Sigmoid colon (tissue), 7 donors: ENCODE measurements around the gene PRKG1. TPM values are rescaled to one million over a fixed set of nuclear protein-coding genes. Genes with fewer than 3 reads are reported as not detected.

Experiments used
- DNase-seq: peaks from one replicate; pipeline ENCODE4 v3.0.0-alpha.2; 2019
- H3K27ac ChIP-seq, 4 donors: fragments of 200-600 bp; sonication (generic); one replicate each; pipeline ENCODE4 v1.5.1; 2016 to 2019; ENCODE audit warnings: mild to moderate bottlenecking in 1 of 4
- H3K27me3 ChIP-seq, 3 donors: fragments of 200-600 bp; sonication (generic); one replicate each; pipeline ENCODE4 v1.5.1; 2019; ENCODE audit warnings: mild to moderate bottlenecking in 1 of 3
- H3K36me3 ChIP-seq, 4 donors: fragments of 200-600 bp; sonication (generic); one replicate each; pipeline ENCODE4 v1.5.1; 2016 to 2019
- H3K4me1 ChIP-seq, 4 donors: fragments of 200-600 bp; sonication (generic); one replicate each; pipeline ENCODE4 v1.5.1; 2017 to 2019
- H3K4me3 ChIP-seq, 4 donors: fragments of 200-600 bp; sonication (generic); one replicate each; pipeline ENCODE4 v1.5.1; 2017 to 2019; ENCODE audit warnings: mild to moderate bottlenecking in 2 of 4, moderate library complexity in 1 of 4
- H3K9me3 ChIP-seq, 4 donors: fragments of 200-600 bp in 3 of 4; sonication (generic) in 3 of 4; one replicate each; pipeline versions ENCODE4 v1.5.1 to v1.6.1; 2013 to 2019
- CTCF ChIP-seq, 4 experiments: fragments of 450-650 bp in 3 of 4; fragments of 200-600 bp in 1 of 4; IDR thresholded peaks; one replicate each; pipeline ENCODE4 v1.5.1; 2016 to 2019; ENCODE audit warnings: antibody characterized with exemption in 4 of 4, mild to moderate bottlenecking in 3 of 4, moderate library complexity in 2 of 4
- EP300 ChIP-seq, 4 donors: sonication (generic); formaldehyde crosslinking; IDR thresholded peaks; one replicate each; pipeline ENCODE4 v1.6.1; 2017; ENCODE audit warnings: antibody characterized with exemption in 4 of 4
- POLR2A ChIP-seq, 2 donors: fragments of 450-650 bp; IDR thresholded peaks; one replicate each; pipeline ENCODE4 v1.6.1; 2016; ENCODE audit warnings: antibody characterized with exemption in 2 of 2, mild to moderate bottlenecking in 2 of 2, moderate library complexity in 2 of 2
- POLR2AphosphoS5 ChIP-seq, 4 donors: sonication (generic); formaldehyde crosslinking; IDR thresholded peaks; one replicate each; pipeline ENCODE4 v1.6.1; 2017; ENCODE audit warnings: antibody characterized with exemption in 4 of 4
- WGBS, 2 donors: extraction: QIAGEN DNeasy Blood & Tissue Kit; methylation state at CpG; one replicate each; pipeline ENCODE4 v1.1.7; 2013; 5-methylcytosine and 5-hydroxymethylcytosine counted together
- intact Hi-C: fragments of 100-400 bp; cut with DNase I; formaldehyde crosslinking; loops from one replicate; pipeline ENCODE4 v1.15.1; 2023
- polyA plus RNA-seq, 3 donors: library from polyadenylated mRNA; stranded (reverse); fragments of 200-250 nt; gene quantifications; one replicate each; pipeline ENCODE4 v1.2.3, GENCODE V29; 2013
- total RNA-seq, 4 donors: library from RNA; depleted of rRNA; stranded (reverse); fragments of >200 nt; gene quantifications; one replicate each; pipeline ENCODE4 v1.1.0, GENCODE V29; 2016
- donor health status: healthy with polysubstance abuse.
- donor health status: Bipolar disorder and iron deficiency.
- donor health status: healthy.

Gene PRKG1
- total and polyA plus RNA-seq, 7 donors: 3.7 to 92.9 (median 60.2) TPM

- TF ChIP-seq CTCF (IDR thresholded peaks at IDR 0.05) (no peak), POLR2AphosphoS5 (IDR thresholded peaks at IDR 0.05) (no peak), POLR2A (IDR thresholded peaks at IDR 0.05) (no peak), EP300 (IDR thresholded peaks at IDR 0.05) (no peak)
- peaks cover 0 to 51% (median 38%) of the 10 kb centered on the region in 4 donors for H3K4me1 ChIP-seq
- no peaks in the 10 kb centered on the region for H3K9me3 ChIP-seq
- H3K4me3 ChIP-seq: no peak overlapping the region
- H3K27me3 ChIP-seq: no peaks in the 10 kb centered on the region
- intact Hi-C loops: no loop called here
- DNase-seq: no peak
- H3K36me3 ChIP-seq: no peaks in the 10 kb centered on the region
- peak overlapping the region in 2 of 4 donors; percentile 12 to 26 for H3K27ac ChIP-seq
These were observed 42.3 kb upstream of the PRKG1 start for GRCh38 chr10:51031950-51032349.

- no peaks in the 10 kb centered on the region for H3K36me3 ChIP-seq
- intact Hi-C loops: no loop called here
- TF ChIP-seq EP300 (IDR thresholded peaks at IDR 0.05) (no peak), POLR2A (IDR thresholded peaks at IDR 0.05) (no peak), POLR2AphosphoS5 (IDR thresholded peaks at IDR 0.05) (no peak)
- DNase-seq: no peak
- H3K9me3 ChIP-seq: no peaks in the 10 kb centered on the region
- H3K4me3 ChIP-seq: no peak overlapping the region
- peaks cover 0 to 30% (median 20%) of the 10 kb centered on the region in 4 donors for H3K4me1 ChIP-seq
- no peaks in the 10 kb centered on the region for H3K27me3 ChIP-seq
- 91 to 95% methylated on average over 4 of the region's 4 CpGs for WGBS, 2 donors
- no peak overlapping the region for H3K27ac ChIP-seq
These were observed 39.5 kb upstream of the PRKG1 start for GRCh38 chr10:51034769-51035168.

GRCh38 chr10:51035344-51035743, 38.9 kb upstream of the PRKG1 start:
- no peak for DNase-seq
- Histone ChIP-seq H3K4me3 (no peak overlapping the region), H3K36me3 (no peaks in the 10 kb centered on the region), H3K27me3 (no peaks in the 10 kb centered on the region), H3K4me1 (peaks cover 0 to 24% (median 18%) of the 10 kb centered on the region in 4 donors), H3K9me3 (no peaks in the 10 kb centered on the region), H3K27ac (no peak overlapping the region)
- intact Hi-C loops: no loop called here
- WGBS, 2 donors: 52 to 81% methylated on average over 4 of the region's 4 CpGs
- TF ChIP-seq POLR2AphosphoS5 (IDR thresholded peaks at IDR 0.05): no peak
- TF ChIP-seq CTCF (IDR thresholded peaks at IDR 0.05): no peak

- Histone ChIP-seq H3K4me1 (peaks cover 0 to 8% (median 0%) of the 10 kb centered on the region in 4 donors), H3K27ac (no peak overlapping the region), H3K36me3 (no peaks in the 10 kb centered on the region), H3K27me3 (no peaks in the 10 kb centered on the region), H3K4me3 (no peak overlapping the region), H3K9me3 (no peaks in the 10 kb centered on the region)
- DNase-seq: no peak
- TF ChIP-seq POLR2AphosphoS5 (IDR thresholded peaks at IDR 0.05): no peak
- TF ChIP-seq EP300 (IDR thresholded peaks at IDR 0.05): no peak
- TF ChIP-seq CTCF (IDR thresholded peaks at IDR 0.05): no peak
- no peak for TF ChIP-seq POLR2A (IDR thresholded peaks at IDR 0.05)
- intact Hi-C loops: loop anchor here (5.0 kb wide), 1 partner anchor 34 kb away; no protein-coding TSS in a partner anchor
- 92 to 93% methylated on average over 2 of the region's 2 CpGs for WGBS, 2 donors
These were observed 28.4 kb upstream of the PRKG1 start for GRCh38 chr10:51045871-51046270.

- Histone ChIP-seq H3K27ac (no peak overlapping the region), H3K9me3 (no peaks in the 10 kb centered on the region), H3K36me3 (no peaks in the 10 kb centered on the region), H3K4me1 (peaks cover 0 to 10% (median 3%) of the 10 kb centered on the region in 4 donors), H3K4me3 (no peak overlapping the region), H3K27me3 (no peaks in the 10 kb centered on the region)
- no peak for DNase-seq
- WGBS, 2 donors: 89 to 93% methylated on average over 6 of the region's 6 CpGs
- TF ChIP-seq POLR2AphosphoS5 (IDR thresholded peaks at IDR 0.05): no peak
- no peak for TF ChIP-seq CTCF (IDR thresholded peaks at IDR 0.05)
- TF ChIP-seq EP300 (IDR thresholded peaks at IDR 0.05): no peak
- TF ChIP-seq POLR2A (IDR thresholded peaks at IDR 0.05): no peak
- intact Hi-C loops: loop anchor here (5.0 kb wide), 1 partner anchor 34 kb away; no protein-coding TSS in a partner anchor
These were observed 27.6 kb upstream of the PRKG1 start for GRCh38 chr10:51046654-51047053.
